Neural cell (in vitro differentiated cells): ENCODE measurements around the gene CDKL4. TPM values are rescaled to one million over a fixed set of nuclear protein-coding genes. Genes with fewer than 3 reads are reported as not detected.

Experiments
- H2AFZ ChIP-seq: fragments of 200-600, 300-800 bp; sonication (generic), shearing (Covaris generic); 2 replicates; pipeline ENCODE4 v1.6.0; 2014; ENCODE audit warnings: low read depth, mild to moderate bottlenecking, antibody characterized with exemption, low read length, moderate library complexity
- H3F3A ChIP-seq: fragments of 200-600 bp; shearing (Covaris generic); 2 replicates; pipeline ENCODE4 v1.6.1; 2016; ENCODE audit warnings: mild to moderate bottlenecking, moderate library complexity, mixed read lengths, antibody characterized with exemption, low read length; ENCODE audit not compliant: insufficient read depth, poor library complexity, severe bottlenecking
- H3K27ac ChIP-seq: fragments of 200-600, 300-800 bp; sonication (generic), shearing (Covaris generic); 2 replicates; pipeline ENCODE4 v1.5.1; 2014; ENCODE audit warnings: mild to moderate bottlenecking, low read length, moderate library complexity
- H3K27me3 ChIP-seq: fragments of 300-800, 200-600 bp; sonication (generic), shearing (Covaris generic); 2 replicates; pipeline ENCODE4 v1.6.0; 2014; ENCODE audit warnings: mild to moderate bottlenecking, low read depth, low read length, moderate library complexity; ENCODE audit not compliant: insufficient read depth
- H3K36me3 ChIP-seq: fragments of 300-800, 200-600 bp; sonication (generic), shearing (Covaris generic); 2 replicates; pipeline ENCODE4 v1.5.1; 2014; ENCODE audit warnings: mild to moderate bottlenecking, antibody characterized with exemption, low read length, moderate library complexity; ENCODE audit not compliant: insufficient read depth
- H3K4me2 ChIP-seq: fragments of 300-800, 200-600 bp; sonication (generic), shearing (Covaris generic); 2 replicates; pipeline ENCODE4 v1.6.0; 2014; ENCODE audit warnings: mild to moderate bottlenecking, low read length
- H3K4me3 ChIP-seq: fragments of 300-800, 200-600 bp; sonication (generic), shearing (Covaris generic); 2 replicates; pipeline ENCODE4 v1.5.1; 2014; ENCODE audit warnings: mild to moderate bottlenecking, low read length, moderate library complexity
- H3K79me2 ChIP-seq: fragments of 200-600 bp; shearing (Covaris generic); replicated peaks from 2 replicates; pipeline ENCODE4 v1.6.0; 2014; ENCODE audit warnings: mild to moderate bottlenecking, low read length, moderate library complexity; ENCODE audit not compliant: insufficient read depth
- H3K9ac ChIP-seq: fragments of 300-800, 200-600 bp; sonication (generic), shearing (Covaris generic); 2 replicates; pipeline ENCODE4 v1.6.1; 2016; ENCODE audit warnings: mild to moderate bottlenecking, low read length, mixed read lengths
- H3K9me2 ChIP-seq: fragments of 200-600 bp; shearing (Covaris generic); 2 replicates; pipeline ENCODE4 v1.6.1; 2016; ENCODE audit warnings: mild to moderate bottlenecking, low read length, mixed read lengths; ENCODE audit not compliant: insufficient read depth
- H3K9me3 ChIP-seq: fragments of 200-600, 300-800 bp; sonication (generic), shearing (Covaris generic); 2 replicates; pipeline ENCODE4 v1.6.1; 2016; ENCODE audit warnings: mild to moderate bottlenecking, mixed run types, low read length, moderate library complexity, mixed read lengths
- H4K20me1 ChIP-seq: fragments of 200-600 bp; shearing (Covaris generic); 2 replicates; pipeline ENCODE4 v1.6.1; 2016; ENCODE audit warnings: mild to moderate bottlenecking, mixed run types; ENCODE audit not compliant: insufficient read depth
- CTCF ChIP-seq: fragments of 450-650 bp; IDR thresholded peaks from 2 replicates; pipeline ENCODE4 v1.5.1; 2014; ENCODE audit warnings: antibody characterized with exemption, mild to moderate bottlenecking, moderate library complexity; ENCODE audit not compliant: poor library complexity, severe bottlenecking
- EP300 ChIP-seq: fragments of 450-650 bp; conservative IDR thresholded peaks from 2 replicates; pipeline ENCODE4 v1.6.1; 2014; ENCODE audit warnings: antibody characterized with exemption, mild to moderate bottlenecking, moderate library complexity; ENCODE audit not compliant: poor library complexity, severe bottlenecking
- EZH2 ChIP-seq: fragments of 200-600, 300-800 bp; shearing (Covaris generic), sonication (generic); IDR thresholded peaks from 2 replicates; pipeline ENCODE4 v1.6.1; 2014; ENCODE audit warnings: antibody characterized with exemption, low read length, borderline replicate concordance, mild to moderate bottlenecking; ENCODE audit not compliant: insufficient read depth, poor library complexity, severe bottlenecking
- MXI1 ChIP-seq: fragments of 450-650 bp; conservative IDR thresholded peaks from 2 replicates; pipeline ENCODE4 v1.6.1; 2014; ENCODE audit warnings: antibody characterized with exemption, mild to moderate bottlenecking; ENCODE audit not compliant: poor library complexity, severe bottlenecking
- POLR2AphosphoS5 ChIP-seq: IDR thresholded peaks from 2 replicates; pipeline ENCODE4 v1.6.1; 2012
- RAD21 ChIP-seq: fragments of 450-650 bp; conservative IDR thresholded peaks from 2 replicates; pipeline ENCODE4 v1.6.1; 2014; ENCODE audit warnings: antibody characterized with exemption, mild to moderate bottlenecking, moderate library complexity
- REST ChIP-seq: IDR thresholded peaks from 2 replicates; pipeline ENCODE4 v1.6.1; 2012; ENCODE audit warnings: borderline replicate concordance
- SMC3 ChIP-seq: fragments of 450-650 bp; conservative IDR thresholded peaks from 2 replicates; pipeline ENCODE4 v1.6.1; 2014; ENCODE audit warnings: antibody characterized with exemption, mild to moderate bottlenecking, moderate library complexity; ENCODE audit not compliant: poor library complexity
- TAF1 ChIP-seq: IDR thresholded peaks from 2 replicates; pipeline ENCODE4 v1.6.1; 2012; ENCODE audit warnings: low read depth
- polyA plus RNA-seq: library from polyadenylated mRNA; depleted of rRNA; stranded (reverse); fragments of >200 nt; gene quantifications from 2 replicates; pipeline ENCODE4 v1.2.3, GENCODE V29; 2014

The CDKL4 gene
- polyA plus RNA-seq, 1 donor from 2014 or later = not detected

- TF ChIP-seq POLR2AphosphoS5 (no peak), EP300 (no peak), CTCF (no peak), RAD21 (no peak), MXI1 (no peak), TAF1 (no peak), REST (no peak), EZH2 (no peak), SMC3 (no peak)
- H4K20me1 ChIP-seq = no peaks in the 10 kb centered on the region
- H3K36me3 ChIP-seq = no peaks in the 10 kb centered on the region
- no peak overlapping the region for H3K27ac ChIP-seq
- no peak overlapping the region for H2AFZ ChIP-seq
- H3F3A ChIP-seq = no peaks in the 10 kb centered on the region
- no peak overlapping the region for H3K9ac ChIP-seq
- H3K79me2 ChIP-seq = no peaks in the 10 kb centered on the region
- no peaks in the 10 kb centered on the region for H3K9me3 ChIP-seq
- no peak overlapping the region for H3K4me2 ChIP-seq
- no peaks in the 10 kb centered on the region for H3K9me2 ChIP-seq
- H3K27me3 ChIP-seq = no peaks in the 10 kb centered on the region
- no peak overlapping the region for H3K4me3 ChIP-seq
Measured at GRCh38 chr2:39145906-39146421, 97.8 kb downstream of the CDKL4 start.

- Histone ChIP-seq H3K79me2 (no peaks in the 10 kb centered on the region), H3K4me2 (no peak overlapping the region), H4K20me1 (no peaks in the 10 kb centered on the region), H3K27ac (no peak overlapping the region), H3K27me3 (no peaks in the 10 kb centered on the region), H3K9ac (no peak overlapping the region), H3K9me2 (no peaks in the 10 kb centered on the region), H3K9me3 (no peaks in the 10 kb centered on the region), H3F3A (no peaks in the 10 kb centered on the region), H3K36me3 (no peaks in the 10 kb centered on the region), H2AFZ (no peak overlapping the region), H3K4me3 (no peak overlapping the region)
- no peak for TF ChIP-seq MXI1
Measured at GRCh38 chr2:39144416-39144815, 99.4 kb downstream of the CDKL4 start.
